BJ (cell line): ENCODE measurements around the gene PSMD8. TPM values are rescaled to one million over a fixed set of nuclear protein-coding genes. Genes with fewer than 3 reads are reported as not detected.
"Not testable (repeated sequence)": the region's sequence is repeated elsewhere in the genome, so short reads cannot be mapped to it uniquely, and the experiment has no call there.

Experiments
- CTCF ChIA-PET: fragments of 350-600 bp; formaldehyde crosslinking; extraction: SDS; loops from one replicate; lab custom pipeline; 2021; ENCODE audit warnings: antibody characterized with exemption, inconsistent platforms; lab: Yijun Ruan, JAX
- POLR2A ChIA-PET: fragments of 300-600 bp; sonication (Branson Sonifier 250); formaldehyde crosslinking; extraction: SDS; loops from one replicate; lab custom pipeline; 2021; ENCODE audit warnings: antibody characterized with exemption; lab: Charles Lee
- DNase-seq: peaks from one replicate; pipeline ENCODE4 v3.0.0-alpha.2; 2011; ENCODE audit warnings: low read depth
- H3K27me3 ChIP-seq: 2 replicates; pipeline ENCODE4 v1.6.0; 2011; ENCODE audit warnings: low read length; ENCODE audit not compliant: control insufficient read depth, insufficient read depth
- H3K36me3 ChIP-seq: 2 replicates; pipeline ENCODE4 v1.5.1; 2011; ENCODE audit warnings: low read length; ENCODE audit not compliant: control insufficient read depth, insufficient read depth
- H3K4me3 ChIP-seq: 2 replicates; pipeline ENCODE4 v1.5.1; 2011; ENCODE audit warnings: low read depth, mild to moderate bottlenecking, control low read depth, low read length
- polyA plus RNA-seq: library from polyadenylated mRNA; depleted of rRNA; stranded (reverse); fragments of >200 nt; gene quantifications from 2 replicates; pipeline ENCODE4 v1.2.3, GENCODE V29; 2011
- TF ChIP-seq, protein P1 (sequence below): IDR thresholded peaks from 2 replicates; pipeline ENCODE4 v1.5.1; 2011; ENCODE audit warnings: low read depth, mild to moderate bottlenecking, control low read depth, inconsistent platforms, low read length, moderate library complexity; ENCODE audit not compliant: insufficient read depth

Gene PSMD8
- polyA plus RNA-seq, 1 experiment: 662 TPM

DNA sequence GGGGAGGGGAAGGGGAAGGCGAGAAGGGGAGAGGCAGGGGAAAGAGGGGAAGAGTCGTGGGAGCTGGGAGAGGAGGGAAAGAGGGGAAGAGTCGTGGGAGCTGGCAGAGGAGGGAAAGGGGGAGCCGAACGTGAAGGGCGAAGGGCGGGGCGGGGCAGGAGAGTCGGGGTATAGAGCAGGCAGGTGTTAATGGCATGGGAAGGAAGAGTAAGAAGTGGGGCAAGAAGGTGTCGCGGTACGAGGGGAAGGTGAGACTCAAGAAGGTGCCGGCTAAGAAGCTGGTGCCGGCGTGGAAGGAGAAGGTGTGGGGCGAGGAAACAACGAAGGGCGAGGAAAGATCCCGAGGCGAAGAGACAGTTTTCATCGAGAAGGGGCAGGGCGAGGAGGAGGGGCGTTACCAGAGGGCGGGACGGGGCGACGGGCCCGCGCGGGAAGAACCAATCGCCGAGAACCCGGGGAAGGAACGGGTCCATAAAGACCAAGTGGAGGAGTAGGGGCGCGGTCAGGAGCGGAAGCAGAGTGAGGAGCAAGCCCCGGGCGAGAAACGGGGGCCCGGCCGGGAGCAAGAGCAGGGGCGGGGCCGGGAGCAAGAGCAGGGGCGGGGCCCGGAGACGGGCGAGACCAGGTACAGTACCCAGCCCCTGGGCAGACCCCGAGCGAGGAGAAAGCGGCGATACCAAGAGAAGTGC is 38.3 kb upstream of the PSMD8 start:
- ChIA-PET CTCF (interaction anchor here (0.6 to 6.4 kb wide), 21 partner anchors 14 to 439 kb away, joined by 3 to 63 read pairs (median 4); partner anchors contain the start of genes GGN and PSMD8), POLR2A (interaction anchor here (0.6 kb wide), 1 partner anchor 595 kb away, joined by 5 read pairs; no protein-coding TSS in a partner anchor)
- Histone ChIP-seq H3K36me3 (no peaks in the 10 kb centered on the region), H3K4me3 (peak overlapping the region; percentile 76), H3K27me3 (no peaks in the 10 kb centered on the region)
- DNase-seq: peak; percentile 80
- TF ChIP-seq, protein P1, sequence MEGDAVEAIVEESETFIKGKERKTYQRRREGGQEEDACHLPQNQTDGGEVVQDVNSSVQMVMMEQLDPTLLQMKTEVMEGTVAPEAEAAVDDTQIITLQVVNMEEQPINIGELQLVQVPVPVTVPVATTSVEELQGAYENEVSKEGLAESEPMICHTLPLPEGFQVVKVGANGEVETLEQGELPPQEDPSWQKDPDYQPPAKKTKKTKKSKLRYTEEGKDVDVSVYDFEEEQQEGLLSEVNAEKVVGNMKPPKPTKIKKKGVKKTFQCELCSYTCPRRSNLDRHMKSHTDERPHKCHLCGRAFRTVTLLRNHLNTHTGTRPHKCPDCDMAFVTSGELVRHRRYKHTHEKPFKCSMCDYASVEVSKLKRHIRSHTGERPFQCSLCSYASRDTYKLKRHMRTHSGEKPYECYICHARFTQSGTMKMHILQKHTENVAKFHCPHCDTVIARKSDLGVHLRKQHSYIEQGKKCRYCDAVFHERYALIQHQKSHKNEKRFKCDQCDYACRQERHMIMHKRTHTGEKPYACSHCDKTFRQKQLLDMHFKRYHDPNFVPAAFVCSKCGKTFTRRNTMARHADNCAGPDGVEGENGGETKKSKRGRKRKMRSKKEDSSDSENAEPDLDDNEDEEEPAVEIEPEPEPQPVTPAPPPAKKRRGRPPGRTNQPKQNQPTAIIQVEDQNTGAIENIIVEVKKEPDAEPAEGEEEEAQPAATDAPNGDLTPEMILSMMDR: no peak

DNA sequence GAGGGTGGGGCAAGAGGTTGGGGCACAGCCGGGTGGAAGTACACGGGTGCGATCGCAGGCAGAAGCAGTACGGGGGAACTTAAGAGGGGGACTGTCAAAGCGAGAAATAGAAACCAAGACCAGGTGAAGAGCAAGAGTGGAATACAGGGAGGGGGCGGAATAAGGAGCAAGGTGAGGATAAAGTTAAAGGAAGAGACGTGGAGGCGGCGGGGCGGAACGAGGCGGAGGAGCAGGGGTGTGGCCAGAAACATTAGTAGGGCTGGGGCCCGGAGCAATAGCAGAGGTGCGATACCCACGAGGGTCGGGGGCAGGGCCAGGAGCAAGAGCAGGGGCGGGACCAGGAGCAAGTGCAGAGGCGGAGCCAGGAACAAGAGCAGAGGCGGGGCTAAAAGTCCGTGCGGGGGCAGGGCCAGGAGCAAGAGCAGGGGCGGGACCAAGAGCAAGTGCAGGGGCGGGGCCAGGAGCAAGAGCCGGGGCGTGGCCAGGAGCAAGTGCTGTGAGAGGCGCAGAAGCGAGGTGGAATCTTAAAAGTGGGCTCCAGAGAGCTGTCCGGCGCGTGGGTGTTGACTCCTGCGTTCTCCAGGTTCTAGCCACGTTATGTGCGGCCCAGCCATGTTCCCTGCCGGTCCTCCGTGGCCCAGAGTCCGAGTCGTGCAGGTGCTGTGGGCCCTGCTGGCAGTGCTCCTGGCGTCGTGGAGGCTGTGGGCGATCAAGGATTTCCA is 37.6 kb upstream of the PSMD8 start:
- POLR2A ChIA-PET: no interaction called here
- peak; percentile 55 for DNase-seq
- no peaks in the 10 kb centered on the region for H3K27me3 ChIP-seq
- no peaks in the 10 kb centered on the region for H3K36me3 ChIP-seq
- CTCF ChIA-PET: interaction anchor here (0.9 to 6.4 kb wide), 8 partner anchors 14 to 102 kb away, joined by 3 to 63 read pairs (median 5); partner anchors contain the start of genes GGN and PSMD8
- TF ChIP-seq, protein P1: no peak
- peak overlapping the region; percentile 76 for H3K4me3 ChIP-seq

DNA sequence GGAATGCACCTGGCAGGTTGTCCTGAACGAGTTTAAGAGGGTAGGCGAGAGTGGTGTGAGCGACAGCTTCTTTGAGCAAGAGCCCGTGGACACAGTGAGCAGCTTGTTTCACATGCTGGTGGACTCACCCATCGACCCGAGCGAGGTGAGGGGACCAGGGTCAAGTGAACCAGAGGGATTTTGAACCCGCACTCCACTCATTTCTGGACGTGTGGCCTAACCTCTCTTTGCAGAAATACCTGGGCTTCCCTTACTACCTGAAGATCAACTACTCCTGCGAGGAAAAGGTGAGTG is 37.1 kb upstream of the PSMD8 start:
- TF ChIP-seq, protein P1: no peak

DNA sequence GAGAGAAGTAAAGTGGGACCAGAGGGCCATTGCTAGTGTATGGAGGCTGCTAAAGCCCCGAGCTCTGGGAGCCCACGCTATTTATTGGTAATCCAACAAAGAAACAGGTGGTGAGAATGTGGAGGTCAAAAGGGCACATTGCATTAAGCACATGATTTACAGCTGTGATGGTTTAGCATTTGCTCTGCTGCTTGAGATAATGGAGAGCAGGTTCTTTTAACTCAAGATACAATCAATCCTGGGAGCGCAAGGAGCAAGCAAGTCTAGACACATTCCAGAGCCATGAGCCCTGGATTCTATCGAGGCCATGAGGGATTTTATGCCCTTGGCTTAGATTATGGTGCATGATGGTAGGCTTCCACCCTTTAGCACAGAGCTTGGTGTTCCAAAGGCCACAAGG is 35.4 kb upstream of the PSMD8 start:
- DNase-seq, H3K36me3 ChIP-seq, POLR2A ChIA-PET, H3K27me3 ChIP-seq, H3K4me3 ChIP-seq: not testable (repeated sequence)
- CTCF ChIA-PET: interaction anchor here (1.9 to 2.4 kb wide), 2 partner anchors 35 to 105 kb away, joined by 4 to 7 read pairs; partner anchors contain the start of gene PSMD8

More for the DNA sequence above, 37.1 kb upstream of the PSMD8 start:
- no peaks in the 10 kb centered on the region for H3K36me3 ChIP-seq
- no peak for DNase-seq
- ChIA-PET CTCF (interaction anchor here (0.9 kb wide), 1 partner anchor 87 kb away, joined by 3 read pairs; no protein-coding TSS in a partner anchor), POLR2A (no interaction called here)
- peak overlapping the region; percentile 76 for H3K4me3 ChIP-seq
- H3K27me3 ChIP-seq: no peaks in the 10 kb centered on the region

DNA sequence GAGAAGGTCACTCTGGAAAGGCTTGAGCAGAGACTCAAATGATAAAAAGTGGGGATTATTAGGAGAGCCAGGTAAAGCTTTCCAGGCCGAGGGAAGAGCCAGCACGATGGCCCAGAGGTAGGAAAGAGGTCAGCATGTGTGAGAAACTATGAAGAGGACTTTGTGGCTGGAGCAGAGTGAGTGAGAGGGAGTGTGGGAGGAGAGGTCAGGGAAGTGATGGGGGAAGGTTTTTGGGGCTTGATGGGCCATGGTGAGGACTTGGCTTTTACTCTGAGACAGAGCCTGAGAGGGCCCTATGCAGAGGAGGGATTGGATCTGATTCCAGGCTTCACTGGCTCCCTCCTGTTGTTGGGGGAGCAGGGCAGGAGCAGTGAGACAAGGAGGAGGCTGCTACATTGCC is 33.4 kb upstream of the PSMD8 start:
- Histone ChIP-seq H3K4me3 (no peak overlapping the region), H3K36me3 (no peaks in the 10 kb centered on the region), H3K27me3 (no peaks in the 10 kb centered on the region)
- ChIA-PET POLR2A (no interaction called here), CTCF (no interaction called here)
- TF ChIP-seq, protein P1: no peak
- DNase-seq: no peak
